Hepatocyte (in vitro differentiated cells): ENCODE data around the gene ROS1. TPM values are rescaled to one million over a fixed set of nuclear protein-coding genes. Genes with fewer than 3 reads are reported as not detected.

Experiments used
- DNase-seq: peaks from one replicate; pipeline ENCODE4 v3.0.0-alpha.2; 2016; ENCODE audit warnings: low spot score
- H2AFZ ChIP-seq: fragments of 200-600 bp; sonication (generic); 2 replicates; pipeline ENCODE4 v1.6.0; 2016; ENCODE audit warnings: antibody characterized with exemption, mild to moderate bottlenecking
- H3K27ac ChIP-seq: fragments of 200-600 bp; sonication (generic); 2 replicates; pipeline ENCODE4 v1.5.1; 2016; ENCODE audit warnings: mild to moderate bottlenecking
- H3K27me3 ChIP-seq: fragments of 200-600 bp; sonication (generic); 2 replicates; pipeline ENCODE4 v1.6.1; 2016
- H3K36me3 ChIP-seq: fragments of 200-600 bp; sonication (generic); replicated peaks from 2 replicates; pipeline ENCODE4 v1.5.1; 2016; ENCODE audit warnings: low read depth; ENCODE audit not compliant: insufficient read depth
- H3K4me1 ChIP-seq: fragments of 200-600 bp; sonication (generic); 2 replicates; pipeline ENCODE4 v1.5.1; 2016; ENCODE audit warnings: mild to moderate bottlenecking, moderate library complexity; ENCODE audit not compliant: insufficient read depth
- H3K4me2 ChIP-seq: fragments of 200-600 bp; sonication (generic); 2 replicates; pipeline ENCODE4 v1.6.0; 2016
- H3K4me3 ChIP-seq: fragments of 200-600 bp; sonication (generic); 2 replicates; pipeline ENCODE4 v1.5.1; 2016; ENCODE audit warnings: mild to moderate bottlenecking
- H3K79me2 ChIP-seq: fragments of 200-600 bp; sonication (generic); 2 replicates; pipeline ENCODE4 v1.6.0; 2017; ENCODE audit warnings: mild to moderate bottlenecking
- H3K9me2 ChIP-seq: fragments of 200-600 bp; sonication (generic); replicated peaks from 2 replicates; pipeline ENCODE4 v1.6.0; 2017; ENCODE audit warnings: mild to moderate bottlenecking; ENCODE audit not compliant: insufficient read depth
- H3K9me3 ChIP-seq: fragments of 200-600 bp; sonication (generic); 2 replicates; pipeline ENCODE4 v1.5.1; 2016; ENCODE audit warnings: low read depth, mild to moderate bottlenecking
- H4K20me1 ChIP-seq: fragments of 200-600 bp; sonication (generic); 2 replicates; pipeline ENCODE4 v1.6.0; 2016; ENCODE audit warnings: mild to moderate bottlenecking; ENCODE audit not compliant: insufficient read depth, poor library complexity, severe bottlenecking
- CTCF ChIP-seq: fragments of 200-600 bp; sonication (generic); IDR thresholded peaks from 2 replicates; pipeline ENCODE4 v1.5.1; 2016; ENCODE audit warnings: antibody characterized with exemption, mild to moderate bottlenecking; ENCODE audit not compliant: poor library complexity
- EZH2 ChIP-seq: fragments of 200-600 bp; sonication (generic); IDR thresholded peaks from 2 replicates; pipeline ENCODE4 v1.6.1; 2016; ENCODE audit warnings: antibody characterized with exemption, mild to moderate bottlenecking, borderline replicate concordance
- EZH2phosphoT487 ChIP-seq: fragments of 200-600 bp; sonication (generic); IDR thresholded peaks from one replicate; pipeline ENCODE4 v1.6.1; 2018; ENCODE audit warnings: antibody characterized with exemption, mild to moderate bottlenecking, low read depth, moderate library complexity; ENCODE audit not compliant: unreplicated experiment, severe bottlenecking
- WGBS: methylation state at CpG from one replicate; pipeline ENCODE4 v1.1.6; 2016; ENCODE audit warnings: low lambda C conversion rate; ENCODE audit errors: missing lambda C conversion rate; 5-methylcytosine and 5-hydroxymethylcytosine counted together
- polyA plus RNA-seq: library from polyadenylated mRNA; unstranded; fragments of >200 nt; fragmentation: Nextera tagmentation; extraction: Ambion mirVana; gene quantifications from 2 replicates; pipeline ENCODE4 v1.2.1, GENCODE V29; 2016
- total RNA-seq: library from RNA; depleted of rRNA; stranded (reverse); fragments of >200 nt; gene quantifications from 2 replicates; pipeline ENCODE4 v1.2.3, GENCODE V29; 2014

ROS1 gene
- total and polyA plus RNA-seq, 2 experiments from 2014 or later, result 0.33 to 2.7 TPM

GRCh38 chr6:117269638-117270054 is 156.1 kb downstream of the ROS1 start:
- Histone ChIP-seq H3K27me3 (peaks cover 94% of the 10 kb centered on the region), H4K20me1 (no peaks in the 10 kb centered on the region), H3K36me3 (no peaks in the 10 kb centered on the region), H3K4me1 (peaks cover 16% of the 10 kb centered on the region), H3K79me2 (no peaks in the 10 kb centered on the region), H3K27ac (no peak overlapping the region), H3K9me3 (no peaks in the 10 kb centered on the region), H2AFZ (no peak overlapping the region), H3K4me2 (peak overlapping the region; percentile 93), H3K4me3 (peak overlapping the region; percentile 24), H3K9me2 (no peaks in the 10 kb centered on the region)
- WGBS, result 24% methylated on average over 8 of the region's 8 CpGs
- TF ChIP-seq EZH2phosphoT487 (peak; percentile 61), CTCF (no peak), EZH2 (peak; percentile 73)
- no peak for DNase-seq

- DNase-seq, result no peak
- H3K4me3 ChIP-seq, result no peak overlapping the region
- H3K36me3 ChIP-seq, result no peaks in the 10 kb centered on the region
- no peak overlapping the region for H2AFZ ChIP-seq
- no peaks in the 10 kb centered on the region for H3K79me2 ChIP-seq
- no peak overlapping the region for H3K4me2 ChIP-seq
- H3K9me3 ChIP-seq, result no peaks in the 10 kb centered on the region
- H3K27ac ChIP-seq, result no peak overlapping the region
- no peaks in the 10 kb centered on the region for H3K9me2 ChIP-seq
- 44% methylated on average over 1 of the region's 1 CpG for WGBS
- H3K27me3 ChIP-seq, result peaks cover 94% of the 10 kb centered on the region
- H4K20me1 ChIP-seq, result no peaks in the 10 kb centered on the region
- TF ChIP-seq EZH2phosphoT487 (no peak), CTCF (no peak), EZH2 (no peak)
- H3K4me1 ChIP-seq, result peaks cover 17% of the 10 kb centered on the region
Measured at GRCh38 chr6:117268924-117269323, 156.8 kb downstream of the ROS1 start.

GRCh38 chr6:117267766-117268534 is 157.8 kb downstream of the ROS1 start:
- TF ChIP-seq CTCF (peak; percentile 2), EZH2 (no peak)
- Histone ChIP-seq H3K27ac (no peak overlapping the region), H4K20me1 (no peaks in the 10 kb centered on the region), H2AFZ (no peak overlapping the region), H3K79me2 (no peaks in the 10 kb centered on the region), H3K27me3 (peaks cover 94% of the 10 kb centered on the region), H3K36me3 (no peaks in the 10 kb centered on the region), H3K4me3 (no peak overlapping the region), H3K9me2 (no peaks in the 10 kb centered on the region), H3K4me2 (no peak overlapping the region), H3K9me3 (no peaks in the 10 kb centered on the region), H3K4me1 (peaks cover 17% of the 10 kb centered on the region)
- 16% methylated on average over 11 of the region's 11 CpGs for WGBS
- no peak for DNase-seq
